ENCODE data around the gene TTLL11. TPM values are rescaled to one million over a fixed set of nuclear protein-coding genes. Genes with fewer than 3 reads are reported as not detected.
"Not testable (repeated sequence)": the region's sequence is repeated elsewhere in the genome, so short reads cannot be mapped to it uniquely, and the experiment has no call there.

TTLL11 gene
- total RNA-seq, 2 donors from 2014 or later = 6.2 to 7.7 TPM

GRCh38 chr9:121996783-121997182 lies 96.3 kb downstream of the TTLL11 start:
- ATAC-seq = no peak
- Mint-ChIP-seq H3K4me3 (no peak overlapping the region), H3K27ac (no peak overlapping the region), H3K4me1 (ENCODE audit: low read depth in 2 of 2) (peaks cover 0 to 4% of the 10 kb centered on the region in 2 donors), H3K9me3 (no peaks in the 10 kb centered on the region), H3K36me3 (no peaks in the 10 kb centered on the region), H3K27me3 (no peaks in the 10 kb centered on the region)
- no peak for DNase-seq (ENCODE audit: low spot score)

- Mint-ChIP-seq H3K27me3 (no peaks in the 10 kb centered on the region), H3K36me3 (no peaks in the 10 kb centered on the region), H3K4me1 (ENCODE audit: low read depth in 2 of 2) (peaks cover 0 to 4% of the 10 kb centered on the region in 2 donors), H3K9me3 (no peaks in the 10 kb centered on the region), H3K4me3 (no peak overlapping the region), H3K27ac (no peak overlapping the region)
- peak in 1 of 2 donors; percentile 44 for ATAC-seq
- no peak for DNase-seq (ENCODE audit: low spot score)
Measured at GRCh38 chr9:121995997-121996396, 97.1 kb downstream of the TTLL11 start.

GRCh38 chr9:121992571-121993212 lies 100.4 kb downstream of the TTLL11 start:
- Mint-ChIP-seq H3K27ac (no peak overlapping the region), H3K27me3 (no peaks in the 10 kb centered on the region), H3K4me1 (ENCODE audit: low read depth in 2 of 2) (no peaks in the 10 kb centered on the region), H3K36me3 (no peaks in the 10 kb centered on the region), H3K4me3 (no peak overlapping the region), H3K9me3 (no peaks in the 10 kb centered on the region)
- peak; percentile 37 to 64 for ATAC-seq
- DNase-seq (ENCODE audit: low spot score) = peak; percentile 72

DNA sequence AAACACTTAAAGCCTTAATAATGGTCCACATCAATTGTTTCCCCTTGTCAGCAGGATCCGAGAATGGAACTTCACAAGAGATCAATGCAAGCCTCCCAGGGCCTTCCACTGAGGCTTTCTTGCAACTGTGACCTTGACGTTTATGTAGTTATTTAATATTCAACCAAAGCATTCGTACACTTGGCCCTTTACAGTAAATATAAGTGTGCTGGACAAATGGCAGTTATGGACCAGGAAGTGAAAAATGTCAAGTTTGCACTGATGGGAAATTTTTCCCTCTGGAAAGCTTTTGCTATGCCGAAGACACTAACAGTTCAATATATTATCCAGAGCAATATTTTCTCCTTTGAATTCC lies 101.8 kb downstream of the TTLL11 start:
- H3K27ac Mint-ChIP-seq = no peak overlapping the region
- no peaks in the 10 kb centered on the region for H3K36me3 Mint-ChIP-seq
- no peaks in the 10 kb centered on the region for H3K27me3 Mint-ChIP-seq
- ATAC-seq (no peak), DNase-seq (ENCODE audit: low spot score) (no peak)
- no peaks in the 10 kb centered on the region for H3K4me1 Mint-ChIP-seq (ENCODE audit: low read depth in 2 of 2)
- no peak overlapping the region for H3K4me3 Mint-ChIP-seq
- H3K9me3 Mint-ChIP-seq = no peaks in the 10 kb centered on the region

DNA sequence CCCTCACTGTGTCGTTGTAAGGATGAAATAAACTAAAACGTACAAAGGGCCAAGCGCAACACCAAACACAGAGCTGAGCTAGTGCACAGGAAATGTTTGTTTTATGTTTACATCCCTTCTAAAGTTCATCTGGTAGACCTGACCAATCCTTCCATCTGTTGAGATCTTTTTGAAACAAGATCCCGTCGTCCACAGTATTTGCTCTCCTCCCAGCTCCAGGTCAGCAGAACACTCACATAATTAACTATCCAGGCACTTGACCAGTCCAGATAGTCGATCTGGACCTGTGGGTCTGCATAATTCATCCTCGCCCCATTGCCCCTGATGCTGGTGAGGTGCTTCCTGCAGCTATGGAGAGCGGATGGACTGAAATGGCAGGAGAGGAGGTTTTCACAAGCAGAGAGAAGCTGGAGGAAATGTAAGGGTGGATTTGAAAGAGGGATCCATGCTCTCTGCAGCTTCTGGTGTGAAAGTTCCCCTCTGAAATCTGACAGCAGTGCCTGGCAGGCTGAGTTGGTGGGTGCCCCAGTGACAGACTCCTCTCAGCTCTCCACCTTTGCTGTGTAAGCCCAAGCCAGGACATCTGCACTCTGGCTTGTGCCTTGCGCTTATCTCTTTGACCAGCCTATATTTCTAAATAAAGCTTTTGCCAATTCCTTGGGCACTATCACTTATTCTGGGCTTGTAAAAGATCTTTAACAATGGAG lies 102.4 kb downstream of the TTLL11 start:
- no peak for ATAC-seq
- DNase-seq (ENCODE audit: low spot score) = no peak
- Mint-ChIP-seq H3K4me1 (ENCODE audit: low read depth in 2 of 2) (no peaks in the 10 kb centered on the region), H3K9me3 (no peaks in the 10 kb centered on the region), H3K36me3 (no peaks in the 10 kb centered on the region), H3K27me3 (no peaks in the 10 kb centered on the region), H3K27ac (no peak overlapping the region), H3K4me3 (no peak overlapping the region)

DNA sequence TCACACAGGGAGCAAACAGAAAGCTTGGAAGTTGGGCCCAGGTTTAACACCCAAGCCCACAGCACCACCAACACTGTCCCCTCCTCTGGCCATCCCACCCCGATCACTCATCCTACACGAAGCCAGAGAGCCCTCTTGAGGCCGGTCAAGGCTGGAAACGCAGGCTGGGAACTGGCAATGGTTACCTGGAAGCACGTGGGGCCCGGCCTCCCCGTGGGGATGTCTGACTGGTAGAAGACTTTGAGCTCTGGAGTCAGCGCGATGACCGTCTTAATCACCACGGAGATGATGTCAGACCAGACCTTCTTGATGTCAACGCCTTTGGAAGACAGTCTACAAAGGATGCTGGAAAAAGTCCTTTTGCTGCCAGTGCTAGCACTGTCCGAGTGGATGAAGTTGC lies 104.1 kb downstream of the TTLL11 start:
- DNase-seq (ENCODE audit: low spot score) = no peak
- ATAC-seq = no peak
- H3K9me3 Mint-ChIP-seq = no peaks in the 10 kb centered on the region
- no peaks in the 10 kb centered on the region for H3K36me3 Mint-ChIP-seq
- H3K4me3 Mint-ChIP-seq = no peak overlapping the region
- H3K4me1 Mint-ChIP-seq (ENCODE audit: low read depth in 2 of 2) = peaks cover 0 to 3% of the 10 kb centered on the region in 2 donors
- no peak overlapping the region for H3K27ac Mint-ChIP-seq
- H3K27me3 Mint-ChIP-seq = no peaks in the 10 kb centered on the region

DNA sequence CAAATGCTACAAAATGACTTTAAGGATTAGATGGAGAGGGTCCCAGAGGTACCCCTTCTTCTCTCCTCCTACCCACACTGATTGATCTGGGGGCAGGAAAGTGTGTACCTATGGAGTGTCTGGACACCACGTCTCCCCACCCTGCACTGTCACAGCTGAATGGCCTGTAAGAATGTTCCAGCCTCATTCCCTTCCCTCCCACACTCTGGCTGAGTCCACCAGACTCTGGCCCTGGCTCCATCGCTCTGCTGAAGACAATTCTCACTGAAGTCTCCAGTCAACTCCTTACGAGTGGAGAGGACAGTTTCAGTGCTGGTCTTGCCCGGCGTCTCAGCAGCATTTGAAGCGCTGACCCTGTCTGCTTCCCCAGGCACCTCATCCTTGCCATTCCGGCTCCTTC lies 105.8 kb downstream of the TTLL11 start:
- no peaks in the 10 kb centered on the region for H3K27me3 Mint-ChIP-seq
- H3K27ac Mint-ChIP-seq = no peak overlapping the region
- no peak overlapping the region for H3K4me3 Mint-ChIP-seq
- no peaks in the 10 kb centered on the region for H3K36me3 Mint-ChIP-seq
- H3K9me3 Mint-ChIP-seq = no peaks in the 10 kb centered on the region
- H3K4me1 Mint-ChIP-seq (ENCODE audit: low read depth in 2 of 2) = peaks cover 0 to 3% of the 10 kb centered on the region in 2 donors
- DNase-seq (ENCODE audit: low spot score) (no peak), ATAC-seq (no peak)

DNA sequence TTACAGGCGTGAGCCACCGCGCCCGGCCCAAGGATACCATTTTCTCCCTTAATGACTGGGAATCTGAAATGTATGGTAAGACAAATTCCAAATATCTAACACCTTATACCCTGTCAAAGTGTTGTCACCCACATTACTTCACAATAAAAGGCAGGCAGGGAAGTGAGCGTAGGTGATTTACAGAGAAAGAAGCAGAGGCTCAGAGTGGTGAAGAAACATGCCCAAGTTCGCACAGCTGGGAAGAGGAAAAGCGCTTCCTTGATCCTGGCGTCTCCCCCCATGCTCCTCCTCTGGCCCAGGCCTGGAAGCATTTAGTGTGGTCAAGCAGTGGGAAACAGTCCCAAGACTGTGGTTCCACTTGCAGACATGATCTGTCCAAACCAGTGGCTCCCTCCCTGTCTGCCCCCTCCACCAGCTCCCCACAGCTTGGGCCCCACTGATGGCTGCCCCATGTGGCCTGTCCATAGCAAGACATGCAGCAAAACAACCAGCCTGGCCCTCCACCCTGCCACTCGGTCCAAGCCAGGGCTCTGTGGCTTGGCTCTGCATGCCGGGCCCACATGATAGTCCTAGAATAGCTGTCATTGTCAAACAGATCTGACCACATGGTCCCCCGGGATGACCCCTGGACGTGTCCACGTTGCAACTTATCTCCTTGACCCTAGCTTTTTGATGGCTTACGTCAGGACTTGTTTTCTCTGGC lies 107.2 kb downstream of the TTLL11 start:
- peaks cover 10% of the 10 kb centered on the region for H3K36me3 Mint-ChIP-seq
- peaks cover 0 to 3% of the 10 kb centered on the region in 2 donors for H3K4me1 Mint-ChIP-seq (ENCODE audit: low read depth in 2 of 2)
- H3K4me3 Mint-ChIP-seq = no peak overlapping the region
- peaks cover 3% of the 10 kb centered on the region for H3K9me3 Mint-ChIP-seq
- DNase-seq (ENCODE audit: low spot score) (no peak), ATAC-seq (peak in 1 of 2 donors; percentile 52)
- no peak overlapping the region for H3K27ac Mint-ChIP-seq
- no peaks in the 10 kb centered on the region for H3K27me3 Mint-ChIP-seq

DNA sequence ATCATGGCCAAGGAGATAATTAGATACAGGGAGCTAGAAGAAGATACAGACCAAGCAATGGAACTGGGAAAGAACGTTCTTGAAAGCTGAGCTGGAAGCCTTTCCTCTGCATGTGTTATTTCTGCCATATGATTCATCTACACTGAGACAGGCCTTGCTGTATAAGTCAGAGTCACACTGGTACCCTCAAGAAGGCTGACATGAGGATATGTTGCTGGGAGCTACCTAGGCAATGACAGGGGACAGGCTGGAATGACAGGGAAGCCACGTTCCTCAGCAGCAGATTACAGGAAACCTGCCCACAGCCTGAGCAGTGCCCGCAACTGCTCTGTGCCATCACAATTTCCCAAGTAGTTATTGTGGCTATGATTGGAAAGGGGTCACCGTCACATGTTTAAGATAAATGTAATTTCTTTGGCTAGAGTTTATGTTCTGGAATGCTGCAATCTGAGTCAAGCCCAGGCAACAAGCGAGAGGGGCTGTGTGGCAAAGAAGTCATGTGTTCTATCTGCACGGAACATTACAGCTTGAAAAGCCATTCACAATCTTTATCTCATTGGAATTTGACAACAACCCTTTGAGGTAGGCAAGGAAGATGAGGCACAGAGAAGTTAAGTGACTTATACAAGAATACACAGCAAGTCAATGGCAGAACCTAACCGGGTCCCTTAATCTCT lies 108.2 kb downstream of the TTLL11 start:
- peaks cover 0 to 3% of the 10 kb centered on the region in 2 donors for H3K4me1 Mint-ChIP-seq (ENCODE audit: low read depth in 2 of 2)
- DNase-seq (ENCODE audit: low spot score) = no peak
- peaks cover 14% of the 10 kb centered on the region for H3K36me3 Mint-ChIP-seq
- H3K4me3 Mint-ChIP-seq = no peak overlapping the region
- peaks cover 5% of the 10 kb centered on the region for H3K9me3 Mint-ChIP-seq
- H3K27ac Mint-ChIP-seq = no peak overlapping the region
- no peaks in the 10 kb centered on the region for H3K27me3 Mint-ChIP-seq
- no peak for ATAC-seq

GRCh38 chr9:121983736-121984135 lies 109.4 kb downstream of the TTLL11 start:
- Mint-ChIP-seq H3K27ac (no peak overlapping the region), H3K9me3 (peaks cover 5% of the 10 kb centered on the region), H3K4me1 (ENCODE audit: low read depth in 2 of 2) (peaks cover 0 to 3% of the 10 kb centered on the region in 2 donors)

GRCh38 chr9:121981118-121981883 lies 111.8 kb downstream of the TTLL11 start:
- no peak overlapping the region for H3K4me3 Mint-ChIP-seq
- ATAC-seq (no peak), DNase-seq (ENCODE audit: low spot score) (no peak)
- H3K4me1 Mint-ChIP-seq (ENCODE audit: low read depth in 2 of 2) = peaks cover 0 to 3% of the 10 kb centered on the region in 2 donors
- no peaks in the 10 kb centered on the region for H3K27me3 Mint-ChIP-seq
- H3K27ac Mint-ChIP-seq = no peak overlapping the region
- peaks cover 5% of the 10 kb centered on the region for H3K9me3 Mint-ChIP-seq
- H3K36me3 Mint-ChIP-seq = peaks cover 14% of the 10 kb centered on the region

More at GRCh38 chr9:121983736-121984135, 109.4 kb downstream of the TTLL11 start:
- Mint-ChIP-seq H3K4me3 (no peak overlapping the region), H3K27me3 (no peaks in the 10 kb centered on the region), H3K36me3 (peaks cover 14% of the 10 kb centered on the region)
- DNase-seq (ENCODE audit: low spot score) = no peak
- no peak for ATAC-seq

- H3K36me3 Mint-ChIP-seq = peaks cover 14% of the 10 kb centered on the region
- not testable (repeated sequence) for DNase-seq (ENCODE audit: low spot score); H3K4me1 Mint-ChIP-seq (ENCODE audit: low read depth in 2 of 2); ATAC-seq; H3K4me3 Mint-ChIP-seq; H3K27ac Mint-ChIP-seq; H3K27me3 Mint-ChIP-seq; H3K9me3 Mint-ChIP-seq
Measured at GRCh38 chr9:121980665-121981064, 112.4 kb downstream of the TTLL11 start.

- DNase-seq (ENCODE audit: low spot score) = no peak
- Mint-ChIP-seq H3K36me3 (peaks cover 14% of the 10 kb centered on the region), H3K9me3 (peaks cover 5% of the 10 kb centered on the region), H3K4me1 (ENCODE audit: low read depth in 2 of 2) (peaks cover 0 to 3% of the 10 kb centered on the region in 2 donors), H3K4me3 (no peak overlapping the region), H3K27ac (no peak overlapping the region), H3K27me3 (no peaks in the 10 kb centered on the region)
- no peak for ATAC-seq
Measured at GRCh38 chr9:121979736-121980135, 113.4 kb downstream of the TTLL11 start.

All from natural killer cell treated with Interleukin-12 subunit alpha and Interleukin-12 subunit beta and Interleukin-15 and Interleukin-18, amount 100 ng/mL, for 72 hours (primary cell).